HepG2 (cell line): ENCODE data around the gene SLC4A5. TPM values are rescaled to one million over a fixed set of nuclear protein-coding genes. Genes with fewer than 3 reads are reported as not detected.

ENCODE experiments used
- ATAC-seq: fragments of 200-7000 bp; cut with Tn5 transposase; 3 replicates; pipeline ENCODE4 v1.9.1; 2020; ENCODE audit warnings: mild to moderate bottlenecking, moderate library complexity
- BruUV-seq: library from RNA; stranded (reverse); fragments of 400-500 nt; replicated peaks from 2 replicates; lab custom pipeline; 2021; lab: Mats Ljungman, UMichigan
- CTCF ChIA-PET: fragments of 300-600 bp; formaldehyde crosslinking; extraction: SDS; loops from one replicate; lab custom pipeline; 2021; ENCODE audit warnings: low total read pairs, inconsistent platforms, low intra/inter-chr PET ratio; lab: Yijun Ruan, JAX
- POLR2A ChIA-PET: fragments of 350-600 bp; sonication (Branson Sonifier 250); formaldehyde crosslinking; loops from one replicate; lab custom pipeline; 2020; ENCODE audit warnings: antibody characterized with exemption, inconsistent platforms; lab: Yijun Ruan, JAX
- DNase-seq: peaks from one replicate; pipeline ENCODE4 v3.0.0-alpha.2; 2015; ENCODE audit warnings: low spot score
- FAIRE-seq: peaks from 3 replicates; lab custom pipeline; 2011; peaks lifted over from hg19 to GRCh38; lab: Jason Lieb, UNC
- H2AFZ ChIP-seq: one replicate; pipeline ENCODE4 v1.6.1; 2011; ENCODE audit warnings: low read length, inconsistent platforms
- H3K27ac ChIP-seq: fragments of 300-600 bp; 3 replicates; pipeline ENCODE4 v1.8.0; 2011; ENCODE audit warnings: mixed run types, mild to moderate bottlenecking, mixed read lengths, low read length, inconsistent platforms; ENCODE audit not compliant: insufficient read depth; ENCODE audit errors: extremely low read length
- H3K27me3 ChIP-seq, 2 experiments: fragments of 200-600 bp in 1 of 2; 2 replicates in 1 of 2; 3 replicates in 1 of 2; pipeline versions ENCODE4 v1.6.0 to v1.8.0; 2011; ENCODE audit warnings: low read length in 2 of 2, mild to moderate bottlenecking in 2 of 2, moderate library complexity in 2 of 2, inconsistent platforms in 1 of 2; ENCODE audit not compliant: insufficient read depth in 2 of 2, control insufficient read depth in 1 of 2
- H3K36me3 ChIP-seq, 2 experiments: fragments of 200-600 bp in 1 of 2; replicated peaks in 1 of 2; 2 replicates in 1 of 2; 3 replicates in 1 of 2; pipeline versions ENCODE4 v1.5.1 to v1.8.0; 2011; ENCODE audit warnings: low read length in 2 of 2, inconsistent platforms in 1 of 2; ENCODE audit not compliant: insufficient read depth in 2 of 2, control insufficient read depth in 1 of 2
- H3K4me1 ChIP-seq: 2 replicates; pipeline ENCODE4 v1.5.1; 2012; ENCODE audit warnings: low read length, inconsistent platforms; ENCODE audit not compliant: insufficient read depth
- H3K4me2 ChIP-seq: 2 replicates; pipeline ENCODE4 v1.6.0; 2011; ENCODE audit warnings: low read depth, low read length, inconsistent platforms
- H3K4me3 ChIP-seq, 3 experiments: fragments of 200-600 bp in 1 of 3; sonication (generic), shearing (Covaris generic) in 1 of 3; replicated peaks in 1 of 3; 2 replicates each; pipeline ENCODE4 v1.5.1; 2011 to 2016; ENCODE audit warnings: low read length in 3 of 3, inconsistent platforms in 2 of 3, low read depth in 2 of 3, mild to moderate bottlenecking in 2 of 3, control low read depth in 1 of 3, mixed read lengths in 1 of 3; ENCODE audit not compliant: insufficient read depth in 1 of 3
- H3K79me2 ChIP-seq: one replicate; pipeline ENCODE4 v1.6.1; 2011; ENCODE audit warnings: low read length, inconsistent platforms; ENCODE audit not compliant: insufficient read depth
- H3K9ac ChIP-seq: 2 replicates; pipeline ENCODE4 v1.6.0; 2011; ENCODE audit warnings: mild to moderate bottlenecking, low read depth, low read length, inconsistent platforms; ENCODE audit not compliant: insufficient read depth
- H3K9me3 ChIP-seq: 2 replicates; pipeline ENCODE4 v1.5.1; 2012; ENCODE audit warnings: mild to moderate bottlenecking, low read length
- H4K20me1 ChIP-seq: 2 replicates; pipeline ENCODE4 v1.6.0; 2011; ENCODE audit warnings: inconsistent platforms, mild to moderate bottlenecking, low read length, moderate library complexity; ENCODE audit not compliant: insufficient read depth
- MAZ ChIP-seq, 2 experiments: sonication (generic) in 1 of 2; formaldehyde crosslinking in 1 of 2; IDR thresholded peaks; 2 replicates each; pipeline versions ENCODE4 v1.5.0 to v1.6.1; 2012 to 2020; ENCODE audit warnings: low read depth in 2 of 2, mild to moderate bottlenecking in 2 of 2, borderline replicate concordance in 1 of 2, improper control_type of control experiment in 1 of 2, low read length in 1 of 2, missing genetic modification reagents in 1 of 2, moderate library complexity in 1 of 2
- SMARCE1 ChIP-seq: fragments of 450-650 bp; IDR thresholded peaks from 2 replicates; pipeline ENCODE4 v1.6.1; 2017; ENCODE audit warnings: borderline replicate concordance
- ZNF652 ChIP-seq: IDR thresholded peaks from 2 replicates; pipeline ENCODE4 v1.6.1; 2016; ENCODE audit warnings: low read depth, borderline replicate concordance
- WGBS: methylation state at CpG from one replicate; pipeline ENCODE4 v1.1.6; 2017; ENCODE audit warnings: low lambda C conversion rate; 5-methylcytosine and 5-hydroxymethylcytosine counted together
- in situ Hi-C: cut with HindIII; loops from 2 replicates; pipeline ENCODE4 v1.10.0; 2017; ENCODE audit warnings: low pct_unique_long_range_greater_than_20kb; ENCODE audit not compliant: extremely low pct_ligation_motif_present
- intact Hi-C: fragments of 100-400 bp; cut with micrococcal nuclease; formaldehyde crosslinking; loops from one replicate; pipeline ENCODE4 v1.10.0; 2022; ENCODE audit not compliant: unreplicated experiment
- polyA plus RNA-seq, 8 experiments: library from polyadenylated mRNA; depleted of rRNA in 3 of 8; stranded (reverse) in 7 of 8; unstranded in 1 of 8; fragments of >200 nt; fragmentation: Illumina TruSeq in 4 of 8; extraction: Trizol in 4 of 8; gene quantifications; 2 replicates each; pipeline versions ENCODE4 v1.2.1 to v1.2.3, GENCODE V29; 2011 to 2016; ENCODE audit warnings: low read depth in 4 of 8, missing spikeins in 1 of 8, mixed read lengths in 1 of 8; ENCODE audit not compliant: insufficient read depth in 1 of 8
- total RNA-seq, 5 experiments: library from RNA; depleted of rRNA; stranded (reverse); fragments of >200 nt; fragmentation: Illumina TruSeq; extraction: Trizol; gene quantifications; 2 replicates each; pipeline ENCODE4 v1.2.3, GENCODE V29; 2016; ENCODE audit warnings: low read depth in 1 of 5
- TF ChIP-seq, protein P1 (sequence below): sonication (generic); formaldehyde crosslinking; IDR thresholded peaks from 2 replicates; pipeline ENCODE4 v1.5.0; 2020; ENCODE audit warnings: missing genetic modification reagents
- TF ChIP-seq, protein P2 (sequence below): IDR thresholded peaks from 2 replicates; pipeline ENCODE4 v1.6.1; 2016; ENCODE audit warnings: mild to moderate bottlenecking
- TF ChIP-seq, protein P3 (sequence below): sonication (generic); formaldehyde crosslinking; IDR thresholded peaks from 2 replicates; pipeline ENCODE4 v1.4.0; 2020; ENCODE audit warnings: missing genetic modification reagents

Gene SLC4A5
- total and polyA plus RNA-seq, 2 of the 13 experiments (the other 11 are each of a cell fraction or from before 2014, with no cell fraction given), result 0.50 TPM; not detected in 1

DNA sequence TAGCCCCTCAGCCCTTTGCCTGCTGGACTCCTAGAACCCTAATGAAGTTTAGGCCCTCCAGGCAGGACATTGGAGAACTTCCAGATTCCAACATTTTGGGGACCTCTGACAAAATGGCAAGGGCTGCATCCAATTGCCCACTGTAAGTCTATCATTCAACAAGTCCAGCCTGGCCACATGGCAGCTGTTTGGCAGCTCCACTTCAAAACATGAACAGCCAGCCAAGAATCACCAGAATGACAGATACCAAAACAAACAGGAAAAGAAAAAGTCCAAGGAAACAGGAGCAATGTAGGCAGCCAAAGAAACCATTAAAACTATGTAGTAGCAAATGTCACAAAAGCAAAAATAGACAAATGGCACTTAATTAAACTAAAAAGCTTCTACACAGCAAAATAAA is 25.5 kb downstream of the SLC4A5 start (continued):
- TF ChIP-seq, protein P1, sequence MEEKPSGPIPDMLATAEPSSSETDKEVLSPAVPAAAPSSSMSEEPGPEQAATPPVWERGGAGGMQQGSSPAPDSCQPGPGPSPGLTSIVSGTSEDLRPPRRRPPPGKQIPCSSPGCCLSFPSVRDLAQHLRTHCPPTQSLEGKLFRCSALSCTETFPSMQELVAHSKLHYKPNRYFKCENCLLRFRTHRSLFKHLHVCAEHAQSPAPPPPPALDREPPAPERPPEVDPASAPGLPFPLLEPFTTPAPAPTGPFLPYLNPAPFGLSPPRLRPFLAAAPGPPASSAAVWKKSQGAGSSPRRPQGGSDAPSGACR (CRISPR knock-in tag), result no peak
- TF ChIP-seq, protein P2, sequence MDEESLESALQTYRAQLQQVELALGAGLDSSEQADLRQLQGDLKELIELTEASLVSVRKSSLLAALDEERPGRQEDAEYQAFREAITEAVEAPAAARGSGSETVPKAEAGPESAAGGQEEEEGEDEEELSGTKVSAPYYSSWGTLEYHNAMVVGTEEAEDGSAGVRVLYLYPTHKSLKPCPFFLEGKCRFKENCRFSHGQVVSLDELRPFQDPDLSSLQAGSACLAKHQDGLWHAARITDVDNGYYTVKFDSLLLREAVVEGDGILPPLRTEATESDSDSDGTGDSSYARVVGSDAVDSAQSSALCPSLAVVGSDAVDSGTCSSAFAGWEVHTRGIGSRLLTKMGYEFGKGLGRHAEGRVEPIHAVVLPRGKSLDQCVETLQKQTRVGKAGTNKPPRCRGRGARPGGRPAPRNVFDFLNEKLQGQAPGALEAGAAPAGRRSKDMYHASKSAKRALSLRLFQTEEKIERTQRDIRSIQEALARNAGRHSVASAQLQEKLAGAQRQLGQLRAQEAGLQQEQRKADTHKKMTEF (CRISPR knock-in tag), result no peak
- TF ChIP-seq MAZ (IDR thresholded peaks at IDR 0.05; ENCODE audit: borderline replicate concordance, low read depth, low read length) (no peak), MAZ (CRISPR knock-in tag; IDR thresholded peaks at IDR 0.05; ENCODE audit: low read depth) (no peak)
- TF ChIP-seq, protein P3, sequence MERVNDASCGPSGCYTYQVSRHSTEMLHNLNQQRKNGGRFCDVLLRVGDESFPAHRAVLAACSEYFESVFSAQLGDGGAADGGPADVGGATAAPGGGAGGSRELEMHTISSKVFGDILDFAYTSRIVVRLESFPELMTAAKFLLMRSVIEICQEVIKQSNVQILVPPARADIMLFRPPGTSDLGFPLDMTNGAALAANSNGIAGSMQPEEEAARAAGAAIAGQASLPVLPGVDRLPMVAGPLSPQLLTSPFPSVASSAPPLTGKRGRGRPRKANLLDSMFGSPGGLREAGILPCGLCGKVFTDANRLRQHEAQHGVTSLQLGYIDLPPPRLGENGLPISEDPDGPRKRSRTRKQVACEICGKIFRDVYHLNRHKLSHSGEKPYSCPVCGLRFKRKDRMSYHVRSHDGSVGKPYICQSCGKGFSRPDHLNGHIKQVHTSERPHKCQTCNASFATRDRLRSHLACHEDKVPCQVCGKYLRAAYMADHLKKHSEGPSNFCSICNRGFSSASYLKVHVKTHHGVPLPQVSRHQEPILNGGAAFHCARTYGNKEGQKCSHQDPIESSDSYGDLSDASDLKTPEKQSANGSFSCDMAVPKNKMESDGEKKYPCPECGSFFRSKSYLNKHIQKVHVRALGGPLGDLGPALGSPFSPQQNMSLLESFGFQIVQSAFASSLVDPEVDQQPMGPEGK (CRISPR knock-in tag), result no peak

DNA sequence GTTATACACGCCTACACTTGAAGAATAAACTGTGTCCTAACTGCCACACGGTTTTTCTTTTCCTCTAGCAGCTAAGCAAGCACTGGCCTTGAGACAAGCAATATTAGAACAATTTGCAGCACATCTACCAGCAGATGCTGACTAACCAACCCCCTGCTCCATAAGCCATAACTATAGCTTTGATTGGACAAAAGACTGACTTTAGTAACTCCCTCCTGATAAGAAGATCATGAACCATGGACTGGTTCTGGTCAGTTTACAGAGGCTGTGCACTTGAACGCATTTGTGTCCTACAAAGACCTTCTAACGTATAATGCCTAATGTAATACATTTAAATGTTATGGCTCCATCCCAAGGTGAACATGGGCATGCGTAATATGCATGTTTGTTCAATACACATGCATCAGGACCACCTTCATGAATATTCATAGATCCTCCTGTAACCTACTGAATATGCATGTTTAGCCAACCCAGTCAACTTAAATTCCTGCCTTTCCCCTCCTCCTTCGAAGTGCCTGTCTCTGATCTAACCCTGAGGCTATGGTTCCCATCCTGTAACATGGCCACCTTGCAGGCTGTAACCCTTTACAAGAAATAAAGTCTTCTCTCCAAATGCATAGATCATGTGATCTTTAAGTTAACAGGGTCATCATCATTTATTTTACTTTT is 26.5 kb downstream of the SLC4A5 start:
- CTCF ChIA-PET, result no interaction called here
- Histone ChIP-seq H2AFZ (no peak overlapping the region), H3K36me3 (no peaks in the 10 kb centered on the region), H4K20me1 (no peaks in the 10 kb centered on the region), H3K9ac (no peak overlapping the region), H3K79me2 (no peaks in the 10 kb centered on the region), H3K4me1 (peaks cover 14% of the 10 kb centered on the region; the same call in 1 of the 2 replicates), H3K9me3 (no peaks in the 10 kb centered on the region), H3K27me3 (no peaks in the 10 kb centered on the region), H3K4me3 (no peak overlapping the region), H3K27ac (no peak overlapping the region), H3K4me2 (no peak overlapping the region)
- peak; percentile 44 for FAIRE-seq
- intact Hi-C loops (no loop called here), in situ Hi-C loops (no loop called here)
- DNase-seq, result peak; percentile 17
- WGBS, result 6% methylated on average over 6 of the region's 6 CpGs
- BruUV-seq, result no TSS peak
- peak; percentile 79 for ATAC-seq
- POLR2A ChIA-PET, result no interaction called here
- TF ChIP-seq SMARCE1 (no peak), ZNF652 (CRISPR knock-in tag) (peak; percentile 79; the same call in 1 of the 2 replicates)
